NCI-H345 treated with DMSO at 0.1 percent for 48 hours (cell line): ENCODE data around the gene PLCD3.

Experiments used
- DNase-seq: peaks from one replicate; lab custom pipeline; 2025; ENCODE audit not compliant: unreplicated experiment; lab: John Stamatoyannopoulos, UW

PLCD3 gene

GRCh38 chr17:45119964-45120363 is 12.4 kb downstream of the PLCD3 start:
- no peak for DNase-seq

- no peak for DNase-seq
Measured at GRCh38 chr17:45118691-45119090, 13.6 kb downstream of the PLCD3 start.

- no peak for DNase-seq
Measured at GRCh38 chr17:45117848-45118646, 14.3 kb downstream of the PLCD3 start.

GRCh38 chr17:45117334-45117733 is 15.0 kb downstream of the PLCD3 start:
- no peak for DNase-seq

- no peak for DNase-seq
Measured at GRCh38 chr17:45116434-45117016, 15.8 kb downstream of the PLCD3 start.

GRCh38 chr17:45115871-45116270 is 16.4 kb downstream of the PLCD3 start:
- no peak for DNase-seq

GRCh38 chr17:45115015-45115625 is 17.2 kb downstream of the PLCD3 start:
- no peak for DNase-seq

GRCh38 chr17:45114117-45114932 is 18.0 kb downstream of the PLCD3 start:
- no peak for DNase-seq

GRCh38 chr17:45113424-45113754 is 18.9 kb downstream of the PLCD3 start:
- no peak for DNase-seq

- no peak for DNase-seq
Measured at GRCh38 chr17:45112559-45113423, 19.5 kb downstream of the PLCD3 start.

GRCh38 chr17:45111850-45112249 is 20.5 kb downstream of the PLCD3 start:
- no peak for DNase-seq

GRCh38 chr17:45110676-45111611 is 21.4 kb downstream of the PLCD3 start:
- no peak for DNase-seq

- no peak for DNase-seq
Measured at GRCh38 chr17:45108595-45109521, 23.5 kb downstream of the PLCD3 start.

- no peak for DNase-seq
Measured at GRCh38 chr17:45108051-45108450, 24.3 kb downstream of the PLCD3 start.

GRCh38 chr17:45107293-45108010 is 24.9 kb downstream of the PLCD3 start:
- no peak for DNase-seq

GRCh38 chr17:45106582-45106981 is 25.7 kb downstream of the PLCD3 start:
- no peak for DNase-seq

GRCh38 chr17:45106096-45106495 is 26.2 kb downstream of the PLCD3 start:
- no peak for DNase-seq
